Measurements from ENCODE around the gene RXRB. TPM values are rescaled to one million over a fixed set of nuclear protein-coding genes. Genes with fewer than 3 reads are reported as not detected.

RXRB gene
- total and polyA plus RNA-seq, 2 of the 13 experiments (the other 11 are each of a cell fraction or from before 2014, with no cell fraction given), result 26.7 to 55.7 TPM

DNA sequence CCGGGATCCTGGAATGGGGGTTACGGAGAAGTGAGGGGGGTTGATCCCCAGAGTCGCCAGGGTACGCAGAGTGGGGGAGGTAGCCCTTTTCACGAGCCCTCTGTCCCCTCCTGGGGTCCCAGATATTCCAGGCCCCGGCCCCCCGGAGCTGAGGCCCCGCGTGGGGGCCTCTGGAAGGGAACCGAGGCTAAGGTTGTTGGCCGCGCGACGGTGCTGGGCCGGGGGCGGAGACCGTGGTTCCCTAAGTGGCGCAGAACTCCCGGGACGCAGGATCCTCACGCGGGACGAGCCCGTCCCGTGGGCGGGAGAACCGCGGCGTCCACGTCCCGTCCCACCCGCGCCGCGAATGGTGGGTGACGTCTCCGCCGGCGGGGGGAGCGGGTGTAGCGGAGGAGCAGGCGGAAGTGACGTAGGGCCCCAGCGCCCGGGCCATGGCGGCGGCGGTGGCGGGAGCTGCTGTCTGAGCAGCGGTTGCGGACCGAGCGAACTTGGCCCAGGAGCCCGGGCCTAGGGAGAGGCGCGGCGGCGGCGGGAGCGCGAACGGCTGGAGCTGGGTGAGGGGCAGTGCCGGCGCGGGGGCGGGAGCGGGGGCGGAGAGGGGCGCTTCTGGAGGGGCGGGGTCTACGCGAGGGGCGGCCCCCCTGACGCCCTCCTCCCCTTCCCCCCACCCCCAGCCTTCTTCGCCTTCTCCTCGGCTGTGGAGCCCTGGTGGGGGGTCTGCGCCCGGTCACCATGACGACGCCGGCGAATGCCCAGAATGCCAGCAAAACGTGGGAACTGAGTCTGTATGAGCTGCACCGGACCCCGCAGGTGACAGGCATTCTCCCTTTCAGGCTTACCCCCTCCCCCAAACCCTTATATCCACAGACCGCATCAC, 7.9 kb upstream of the RXRB start, which contains the start of gene RING1 (continued):
- TF ChIP-seq ZNF768 (CRISPR knock-in tag; IDR thresholded peaks at IDR 0.05) (peak; percentile 74), HNF4A (CRISPR knock-in tag; IDR thresholded peaks at IDR 0.05) (peak; percentile 27; the same call in 1 of the 2 replicates), ZNF777 (CRISPR knock-in tag; IDR thresholded peaks at IDR 0.05) (peak; percentile 57; the same call in 1 of the 2 replicates), CBFB (CRISPR knock-in tag; IDR thresholded peaks at IDR 0.05) (0 out of 2 replicates have a peak, but pooled peaks have one; percentile 58), EEA1 (CRISPR knock-in tag; IDR thresholded peaks at IDR 0.05; ENCODE audit: borderline replicate concordance) (peak; percentile 96; the same call in 1 of the 2 replicates), ZNF274 (CRISPR knock-in tag; IDR thresholded peaks at IDR 0.05) (no peak), PHF21A (CRISPR knock-in tag; IDR thresholded peaks at IDR 0.05) (peak; percentile 32; the same call in 1 of the 2 replicates), POLR2A (IDR thresholded peaks at IDR 0.05; ENCODE audit: insufficient read depth in 1 of 2, low read depth in 2 of 2, low read length in 2 of 2) (peak in 1 of 2 experiments; percentile 78; a peak in 2 of 4 replicates), SMC3 (IDR thresholded peaks at IDR 0.05; ENCODE audit: low read length) (no peak), ZNF431 (CRISPR knock-in tag; IDR thresholded peaks at IDR 0.05; ENCODE audit: borderline replicate concordance, low read depth) (peak; percentile 56; the same call in 1 of the 2 replicates), SMYD3 (CRISPR knock-in tag; IDR thresholded peaks at IDR 0.05) (no peak), ZNF629 (CRISPR knock-in tag; conservative IDR thresholded peaks at IDR 0.05) (no peak), RBM22 (optimal IDR thresholded peaks at IDR 0.05; ENCODE audit: low read length) (no peak), MXI1 (IDR thresholded peaks at IDR 0.05; ENCODE audit: borderline replicate concordance, low read depth, low read length) (peak; percentile 69; the same call in 1 of the 3 replicates), HOXA9 (CRISPR knock-in tag; IDR thresholded peaks at IDR 0.05; ENCODE audit: borderline replicate concordance) (peak; percentile 76), ZNF10 (CRISPR knock-in tag; IDR thresholded peaks at IDR 0.05; ENCODE audit: borderline replicate concordance, low read depth) (no peak), HCFC1 (IDR thresholded peaks at IDR 0.05; ENCODE audit: low read depth, low read length) (peak; percentile 36; the same call in 1 of the 2 replicates), NFE2 (CRISPR knock-in tag; IDR thresholded peaks at IDR 0.05) (no peak), NR2F1 (CRISPR knock-in tag; IDR thresholded peaks at IDR 0.05) (peak in 1 of 2 experiments; percentile 26; a peak in 1 of 4 replicates), ZNF124 (CRISPR knock-in tag; IDR thresholded peaks at IDR 0.05) (peak; percentile 55; the same call in 1 of the 2 replicates), RFX1 (IDR thresholded peaks at IDR 0.05) (no peak), ZFP90 (CRISPR knock-in tag; IDR thresholded peaks at IDR 0.05; ENCODE audit: borderline replicate concordance) (no peak), CENPX (CRISPR knock-in tag; IDR thresholded peaks at IDR 0.05) (no peak), ZNF232 (CRISPR knock-in tag; IDR thresholded peaks at IDR 0.05; ENCODE audit: borderline replicate concordance) (peak; percentile 53; the same call in 1 of the 2 replicates)
- TF ChIP-seq, protein P1, sequence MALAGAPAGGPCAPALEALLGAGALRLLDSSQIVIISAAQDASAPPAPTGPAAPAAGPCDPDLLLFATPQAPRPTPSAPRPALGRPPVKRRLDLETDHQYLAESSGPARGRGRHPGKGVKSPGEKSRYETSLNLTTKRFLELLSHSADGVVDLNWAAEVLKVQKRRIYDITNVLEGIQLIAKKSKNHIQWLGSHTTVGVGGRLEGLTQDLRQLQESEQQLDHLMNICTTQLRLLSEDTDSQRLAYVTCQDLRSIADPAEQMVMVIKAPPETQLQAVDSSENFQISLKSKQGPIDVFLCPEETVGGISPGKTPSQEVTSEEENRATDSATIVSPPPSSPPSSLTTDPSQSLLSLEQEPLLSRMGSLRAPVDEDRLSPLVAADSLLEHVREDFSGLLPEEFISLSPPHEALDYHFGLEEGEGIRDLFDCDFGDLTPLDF (CRISPR knock-in tag; IDR thresholded peaks at IDR 0.05), result peak; percentile 81
- TF ChIP-seq, protein P2, sequence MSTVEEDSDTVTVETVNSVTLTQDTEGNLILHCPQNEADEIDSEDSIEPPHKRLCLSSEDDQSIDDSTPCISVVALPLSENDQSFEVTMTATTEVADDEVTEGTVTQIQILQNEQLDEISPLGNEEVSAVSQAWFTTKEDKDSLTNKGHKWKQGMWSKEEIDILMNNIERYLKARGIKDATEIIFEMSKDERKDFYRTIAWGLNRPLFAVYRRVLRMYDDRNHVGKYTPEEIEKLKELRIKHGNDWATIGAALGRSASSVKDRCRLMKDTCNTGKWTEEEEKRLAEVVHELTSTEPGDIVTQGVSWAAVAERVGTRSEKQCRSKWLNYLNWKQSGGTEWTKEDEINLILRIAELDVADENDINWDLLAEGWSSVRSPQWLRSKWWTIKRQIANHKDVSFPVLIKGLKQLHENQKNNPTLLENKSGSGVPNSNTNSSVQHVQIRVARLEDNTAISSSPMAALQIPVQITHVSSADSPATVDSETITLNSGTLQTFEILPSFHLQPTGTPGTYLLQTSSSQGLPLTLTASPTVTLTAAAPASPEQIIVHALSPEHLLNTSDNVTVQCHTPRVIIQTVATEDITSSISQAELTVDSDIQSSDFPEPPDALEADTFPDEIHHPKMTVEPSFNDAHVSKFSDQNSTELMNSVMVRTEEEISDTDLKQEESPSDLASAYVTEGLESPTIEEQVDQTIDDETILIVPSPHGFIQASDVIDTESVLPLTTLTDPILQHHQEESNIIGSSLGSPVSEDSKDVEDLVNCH (CRISPR knock-in tag; IDR thresholded peaks at IDR 0.05), result no peak
- TF ChIP-seq, protein P3, sequence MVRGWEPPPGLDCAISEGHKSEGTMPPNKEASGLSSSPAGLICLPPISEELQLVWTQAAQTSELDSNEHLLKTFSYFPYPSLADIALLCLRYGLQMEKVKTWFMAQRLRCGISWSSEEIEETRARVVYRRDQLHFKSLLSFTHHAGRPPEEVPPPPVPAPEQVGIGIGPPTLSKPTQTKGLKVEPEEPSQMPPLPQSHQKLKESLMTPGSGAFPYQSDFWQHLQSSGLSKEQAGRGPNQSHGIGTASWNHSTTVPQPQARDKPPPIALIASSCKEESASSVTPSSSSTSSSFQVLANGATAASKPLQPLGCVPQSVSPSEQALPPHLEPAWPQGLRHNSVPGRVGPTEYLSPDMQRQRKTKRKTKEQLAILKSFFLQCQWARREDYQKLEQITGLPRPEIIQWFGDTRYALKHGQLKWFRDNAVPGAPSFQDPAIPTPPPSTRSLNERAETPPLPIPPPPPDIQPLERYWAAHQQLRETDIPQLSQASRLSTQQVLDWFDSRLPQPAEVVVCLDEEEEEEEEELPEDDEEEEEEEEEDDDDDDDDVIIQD (CRISPR knock-in tag; IDR thresholded peaks at IDR 0.05; ENCODE audit: low read depth), result no peak
